GM12878 (cell line): Measurements from ENCODE around the gene FZR1. TPM values are rescaled to one million over a fixed set of nuclear protein-coding genes. Genes with fewer than 3 reads are reported as not detected.
A peak's percentile ranks its signal among the peaks of the same experiment; 100 is the strongest.

Source experiments
- ELK1 ChIP-seq: IDR thresholded peaks from 2 replicates; pipeline ENCODE4 v1.6.1; 2012; ENCODE audit warnings: low read depth, low read length, improper control_type of control experiment
- ETV6 ChIP-seq, 2 experiments: fragments of 450-650 bp in 1 of 2; IDR thresholded peaks in 1 of 2; conservative IDR thresholded peaks in 1 of 2; 2 replicates each; pipeline ENCODE4 v1.6.1; 2014; ENCODE audit warnings: antibody characterized with exemption in 1 of 2, borderline replicate concordance in 1 of 2, low read depth in 1 of 2, mild to moderate bottlenecking in 1 of 2, moderate library complexity in 1 of 2
- HDAC6 ChIP-seq: fragments of 200-600 bp; sonication (generic); IDR thresholded peaks from one replicate; pipeline ENCODE4 v1.8.0; 2017; ENCODE audit warnings: antibody characterized with exemption; ENCODE audit not compliant: unreplicated experiment
- IKZF2 ChIP-seq, 2 experiments: fragments of 450-650 bp; IDR thresholded peaks; 2 replicates each; pipeline ENCODE4 v1.6.1; 2017; ENCODE audit warnings: mild to moderate bottlenecking in 2 of 2, moderate library complexity in 2 of 2
- MEF2B ChIP-seq: fragments of 450-650 bp; IDR thresholded peaks from 2 replicates; pipeline ENCODE4 v1.6.1; 2018; ENCODE audit warnings: mild to moderate bottlenecking, moderate library complexity; ENCODE audit not compliant: partially characterized antibody, poor library complexity, severe bottlenecking
- MXI1 ChIP-seq: fragments of 150-350 bp; IDR thresholded peaks from 2 replicates; pipeline ENCODE4 v1.6.1; 2011; ENCODE audit warnings: low read depth, mild to moderate bottlenecking, inconsistent platforms, low read length, improper control_type of control experiment
- RAD21 ChIP-seq: IDR thresholded peaks from 2 replicates; pipeline ENCODE4 v1.6.1; 2011; ENCODE audit warnings: mild to moderate bottlenecking, low read depth, low read length, moderate library complexity; ENCODE audit not compliant: insufficient read depth
- RAD51 ChIP-seq: fragments of 450-650 bp; IDR thresholded peaks from 2 replicates; pipeline ENCODE4 v1.6.1; 2016; ENCODE audit warnings: moderate library complexity, mild to moderate bottlenecking, inconsistent platforms
- REST ChIP-seq: IDR thresholded peaks from 2 replicates; pipeline ENCODE4 v1.6.1; 2012; ENCODE audit warnings: mild to moderate bottlenecking, low read depth, low read length
- SUZ12 ChIP-seq: fragments of 200-600 bp; sonication (generic); IDR thresholded peaks from one replicate; pipeline ENCODE4 v1.6.1; 2018; ENCODE audit warnings: antibody characterized with exemption, mild to moderate bottlenecking; ENCODE audit not compliant: unreplicated experiment
- ZBTB11 ChIP-seq: fragments of 450-650 bp; formaldehyde crosslinking; IDR thresholded peaks from 2 replicates; pipeline ENCODE4 v1.5.0; 2022; ENCODE audit warnings: mild to moderate bottlenecking, missing genetic modification characterization
- ZNF384 ChIP-seq: IDR thresholded peaks from 2 replicates; pipeline ENCODE4 v1.6.1; 2012; ENCODE audit warnings: low read depth, mild to moderate bottlenecking, low read length, improper control_type of control experiment, borderline replicate concordance
- ZNF592 ChIP-seq: fragments of 450-650 bp; IDR thresholded peaks from 2 replicates; pipeline ENCODE4 v1.6.1; 2017; ENCODE audit warnings: mild to moderate bottlenecking, moderate library complexity
- ZSCAN29 ChIP-seq: fragments of 450-650 bp; IDR thresholded peaks from 2 replicates; pipeline ENCODE4 v1.6.1; 2017; ENCODE audit warnings: mild to moderate bottlenecking, moderate library complexity
- polyA plus RNA-seq, 11 experiments: library from polyadenylated mRNA; depleted of rRNA in 4 of 11; unstranded in 6 of 11; stranded (reverse) in 5 of 11; fragments of >200 nt; fragmentation: Nextera tagmentation in 4 of 11; fragmentation: Illumina TruSeq in 1 of 11; extraction: Ambion mirVana in 4 of 11; extraction: Trizol in 1 of 11; gene quantifications; 1 replicate in 1 of 11; 2 replicates in 10 of 11; pipeline versions ENCODE4 v1.2.1 to v1.2.3, GENCODE V29; 2011 to 2016; ENCODE audit warnings: inconsistent platforms in 2 of 11, missing spikeins in 2 of 11, low read depth in 1 of 11
- total RNA-seq, 4 experiments: library from RNA; depleted of rRNA in 3 of 4; stranded (reverse); fragments of >200 nt in 3 of 4; fragmentation: Illumina TruSeq in 1 of 4; extraction: Trizol in 1 of 4; gene quantifications; 2 replicates each; pipeline versions ENCODE4 v1.2.1 to v1.2.3, GENCODE V29; 2013 to 2021

The FZR1 gene
- total and polyA plus RNA-seq, 10 of the 15 experiments (the other 5 are each of a cell fraction or from before 2014, with no cell fraction given): 0.11 to 44.2 (median 29.3) TPM

- TF ChIP-seq ELK1: peak; percentile 79
- TF ChIP-seq MXI1: peak; percentile 84
- no peak for TF ChIP-seq SUZ12
- no peak for TF ChIP-seq HDAC6
- TF ChIP-seq REST: no peak
- TF ChIP-seq ZNF592: no peak
- TF ChIP-seq MEF2B: no peak
- no peak for TF ChIP-seq IKZF2 (IDR thresholded peaks at IDR 0.05)
- no peak for TF ChIP-seq ZSCAN29
- peak; percentile 61 for TF ChIP-seq RAD51
- TF ChIP-seq ETV6 (conservative IDR thresholded peaks at IDR 0.05 in 1 of 2, IDR thresholded peaks at IDR 0.05 in 1 of 2; ENCODE audit: borderline replicate concordance in 1 of 2, low read depth in 1 of 2): no peak
- no peak for TF ChIP-seq ZBTB11 (CRISPR knock-in tag)
- TF ChIP-seq RAD21: no peak
- TF ChIP-seq ZNF384: no peak
These were observed 51.5 kb downstream of the FZR1 start, which contains the start of gene MFSD12 (continued) for GRCh38 chr19:3557461-3558248.
